ENCODE data around the gene SLC7A11.

SLC7A11 gene

DNA sequence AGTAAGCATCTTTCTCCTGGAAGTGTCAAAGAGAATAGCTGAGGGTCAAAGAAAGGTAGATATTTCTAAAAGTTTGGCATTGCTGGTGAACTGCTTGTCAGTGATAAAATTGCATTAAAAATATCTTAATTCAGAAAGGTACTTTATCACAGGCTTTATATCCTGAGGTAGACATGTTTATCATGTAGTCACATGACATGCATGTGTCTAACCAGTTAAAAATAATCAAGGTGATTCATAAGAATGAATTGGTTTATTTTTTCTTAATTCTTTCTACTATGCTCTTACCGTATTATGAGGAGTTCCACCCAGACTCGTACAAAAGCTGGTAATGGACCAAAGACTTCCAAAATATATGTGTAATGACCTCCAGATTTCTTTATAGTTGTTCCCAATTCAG is 6.1 kb downstream of the SLC7A11 start:
- no peak overlapping the region for H3K27ac ChIP-seq (ENCODE audit: low read depth, low read length, poor library complexity, severe bottlenecking)
- no peak overlapping the region for H2AFZ ChIP-seq (ENCODE audit: low read length)
- H3K4me1 ChIP-seq (ENCODE audit: insufficient read depth, low read length, severe bottlenecking), result peaks cover 35% of the 10 kb centered on the region
- H3K9me2 ChIP-seq (ENCODE audit: low read depth, low read length), result no peaks in the 10 kb centered on the region
- H3K9me3 ChIP-seq (ENCODE audit: low read length), result no peaks in the 10 kb centered on the region
- H3K9ac ChIP-seq (ENCODE audit: low read length), result no peak overlapping the region
- H4K20me1 ChIP-seq (ENCODE audit: insufficient read depth, low read length), result no peaks in the 10 kb centered on the region
- peaks cover 26% of the 10 kb centered on the region for H3K36me3 ChIP-seq (ENCODE audit: insufficient read depth, low read length)
- H3K4me2 ChIP-seq (ENCODE audit: low read length), result no peak overlapping the region
- H3K79me2 ChIP-seq (ENCODE audit: insufficient read depth, low read length), result peaks cover 14% of the 10 kb centered on the region; the same call in 1 of the 2 replicates
- H3F3A ChIP-seq (ENCODE audit: insufficient read depth, low read length), result no peaks in the 10 kb centered on the region
- H3K4me3 ChIP-seq (ENCODE audit: low read depth, low read length, poor library complexity, severe bottlenecking), result no peak overlapping the region
- H3K27me3 ChIP-seq (ENCODE audit: insufficient read depth, low read length), result no peaks in the 10 kb centered on the region
- no peak for TF ChIP-seq EZH2 (IDR thresholded peaks at IDR 0.05; ENCODE audit: borderline replicate concordance, low read length)
- TF ChIP-seq CTCF (IDR thresholded peaks at IDR 0.05; ENCODE audit: low read length), result no peak

GRCh38 chr4:138235419-138235952 is 6.7 kb downstream of the SLC7A11 start:
- 0 out of 2 replicates have a peak, but pooled peaks cover 9% of the 10 kb centered on the region for H3K79me2 ChIP-seq (ENCODE audit: insufficient read depth, low read length)

DNA sequence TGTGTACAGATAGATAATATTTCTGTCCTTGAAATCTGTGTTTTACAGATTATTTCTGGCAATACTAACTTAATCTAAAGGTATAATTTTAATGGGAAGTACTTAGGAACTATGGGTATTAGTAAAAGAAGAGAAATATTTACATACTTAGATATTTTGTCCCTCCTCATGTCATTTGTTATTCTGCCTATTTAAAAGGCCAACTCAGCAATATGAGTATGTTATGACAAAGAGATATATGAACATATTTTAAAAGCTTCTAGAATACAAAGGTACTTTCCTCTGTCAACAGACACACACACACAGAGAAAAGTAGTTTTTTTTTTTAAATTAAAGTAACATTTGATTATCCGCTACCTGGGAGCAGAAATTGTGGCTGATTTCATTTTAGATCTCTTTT is 7.9 kb downstream of the SLC7A11 start:
- H3K9ac ChIP-seq (ENCODE audit: low read length), result no peak overlapping the region
- no peak overlapping the region for H3K27ac ChIP-seq (ENCODE audit: low read depth, low read length, poor library complexity, severe bottlenecking)
- peaks cover 19% of the 10 kb centered on the region for H3K4me1 ChIP-seq (ENCODE audit: insufficient read depth, low read length, severe bottlenecking)
- H3F3A ChIP-seq (ENCODE audit: insufficient read depth, low read length), result no peaks in the 10 kb centered on the region
- H4K20me1 ChIP-seq (ENCODE audit: insufficient read depth, low read length), result no peaks in the 10 kb centered on the region
- no peak overlapping the region for H3K4me3 ChIP-seq (ENCODE audit: low read depth, low read length, poor library complexity, severe bottlenecking)
- H3K4me2 ChIP-seq (ENCODE audit: low read length), result no peak overlapping the region
- H3K36me3 ChIP-seq (ENCODE audit: insufficient read depth, low read length), result peaks cover 28% of the 10 kb centered on the region
- no peaks in the 10 kb centered on the region for H3K79me2 ChIP-seq (ENCODE audit: insufficient read depth, low read length)
- TF ChIP-seq EZH2 (IDR thresholded peaks at IDR 0.05; ENCODE audit: borderline replicate concordance, low read length) (no peak), CTCF (IDR thresholded peaks at IDR 0.05; ENCODE audit: low read length) (no peak)
- H3K9me3 ChIP-seq (ENCODE audit: low read length), result no peaks in the 10 kb centered on the region
- H3K27me3 ChIP-seq (ENCODE audit: insufficient read depth, low read length), result no peaks in the 10 kb centered on the region
- H2AFZ ChIP-seq (ENCODE audit: low read length), result no peak overlapping the region
- H3K9me2 ChIP-seq (ENCODE audit: low read depth, low read length), result no peaks in the 10 kb centered on the region

More at GRCh38 chr4:138235419-138235952, 6.7 kb downstream of the SLC7A11 start:
- Histone ChIP-seq H3K27ac (ENCODE audit: low read depth, low read length, poor library complexity, severe bottlenecking) (no peak overlapping the region), H3K9me3 (ENCODE audit: low read length) (no peaks in the 10 kb centered on the region), H3K27me3 (ENCODE audit: insufficient read depth, low read length) (no peaks in the 10 kb centered on the region), H4K20me1 (ENCODE audit: insufficient read depth, low read length) (no peaks in the 10 kb centered on the region), H3K4me3 (ENCODE audit: low read depth, low read length, poor library complexity, severe bottlenecking) (no peak overlapping the region), H3K4me1 (ENCODE audit: insufficient read depth, low read length, severe bottlenecking) (peaks cover 29% of the 10 kb centered on the region), H3K36me3 (ENCODE audit: insufficient read depth, low read length) (peaks cover 26% of the 10 kb centered on the region), H3K9ac (ENCODE audit: low read length) (no peak overlapping the region), H2AFZ (ENCODE audit: low read length) (no peak overlapping the region), H3K9me2 (ENCODE audit: low read depth, low read length) (no peaks in the 10 kb centered on the region), H3F3A (ENCODE audit: insufficient read depth, low read length) (no peaks in the 10 kb centered on the region), H3K4me2 (ENCODE audit: low read length) (no peak overlapping the region)
- TF ChIP-seq EZH2 (IDR thresholded peaks at IDR 0.05; ENCODE audit: borderline replicate concordance, low read length) (no peak), CTCF (IDR thresholded peaks at IDR 0.05; ENCODE audit: low read length) (no peak)
